ENCODE data around the gene PNPLA8. TPM values are rescaled to one million over a fixed set of nuclear protein-coding genes. Genes with fewer than 3 reads are reported as not detected.

Gene PNPLA8, protein sequence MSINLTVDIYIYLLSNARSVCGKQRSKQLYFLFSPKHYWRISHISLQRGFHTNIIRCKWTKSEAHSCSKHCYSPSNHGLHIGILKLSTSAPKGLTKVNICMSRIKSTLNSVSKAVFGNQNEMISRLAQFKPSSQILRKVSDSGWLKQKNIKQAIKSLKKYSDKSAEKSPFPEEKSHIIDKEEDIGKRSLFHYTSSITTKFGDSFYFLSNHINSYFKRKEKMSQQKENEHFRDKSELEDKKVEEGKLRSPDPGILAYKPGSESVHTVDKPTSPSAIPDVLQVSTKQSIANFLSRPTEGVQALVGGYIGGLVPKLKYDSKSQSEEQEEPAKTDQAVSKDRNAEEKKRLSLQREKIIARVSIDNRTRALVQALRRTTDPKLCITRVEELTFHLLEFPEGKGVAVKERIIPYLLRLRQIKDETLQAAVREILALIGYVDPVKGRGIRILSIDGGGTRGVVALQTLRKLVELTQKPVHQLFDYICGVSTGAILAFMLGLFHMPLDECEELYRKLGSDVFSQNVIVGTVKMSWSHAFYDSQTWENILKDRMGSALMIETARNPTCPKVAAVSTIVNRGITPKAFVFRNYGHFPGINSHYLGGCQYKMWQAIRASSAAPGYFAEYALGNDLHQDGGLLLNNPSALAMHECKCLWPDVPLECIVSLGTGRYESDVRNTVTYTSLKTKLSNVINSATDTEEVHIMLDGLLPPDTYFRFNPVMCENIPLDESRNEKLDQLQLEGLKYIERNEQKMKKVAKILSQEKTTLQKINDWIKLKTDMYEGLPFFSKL
- 10 to 100 TPM; 13.7 to 25.6 (median 17.0) TPM for total RNA-seq
- long read RNA-seq, partial matches to known transcripts = 1 of 7 reads
- long read RNA-seq, other reads (novel, unspliced or antisense) = 1 of 7 reads

DNA sequence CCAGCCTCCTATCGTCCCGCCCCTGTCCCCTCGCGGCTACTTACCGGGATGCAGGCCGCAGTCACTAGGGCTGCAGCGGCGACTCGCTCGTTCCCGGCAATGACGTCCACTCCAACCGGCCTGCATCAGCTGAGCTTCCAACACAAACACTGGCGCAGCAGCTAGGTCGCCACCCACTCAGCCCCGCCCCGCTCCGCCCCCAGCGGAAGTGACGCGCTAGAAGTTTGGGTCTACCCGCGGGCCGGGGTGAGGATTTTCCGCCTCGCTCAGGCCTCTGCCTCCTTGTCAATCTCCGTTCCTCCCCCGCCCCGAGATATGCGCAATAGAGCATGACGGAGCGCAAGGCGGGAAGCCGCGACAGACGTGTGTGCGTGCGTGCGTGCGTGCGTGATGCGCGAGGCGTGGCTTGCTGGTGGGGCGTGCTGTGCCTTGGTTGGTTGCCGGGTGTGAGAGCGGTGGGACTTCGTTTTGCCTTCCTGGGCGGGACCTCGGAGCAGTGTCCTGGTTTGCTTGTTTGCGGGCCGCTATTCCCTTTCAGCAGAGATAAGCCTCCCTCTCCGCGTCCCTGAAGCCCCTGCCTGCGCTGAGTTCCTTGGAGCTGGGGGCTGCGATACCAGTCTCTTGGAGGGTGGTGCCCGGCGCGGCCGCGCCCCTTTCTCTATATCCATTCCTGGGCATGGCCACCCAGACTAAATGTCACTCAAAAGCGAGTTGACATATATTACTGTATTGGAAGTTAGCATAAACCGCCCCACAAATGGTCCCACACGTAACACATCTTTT, at the start of gene PNPLA8:
PNPLA8 (minus strand) TSS at position 151 of the 783 bp plus-strand sequence. CDS start 10,644 bp downstream, outside the sequence.
- no peaks in the 10 kb centered on the region for H3K9me3 ChIP-seq
- no peaks in the 10 kb centered on the region for H3K36me3 ChIP-seq
- peak within 1 kb of the TSS; percentile 98 for H3K27ac ChIP-seq
- DNase-seq (peak; percentile 100), ATAC-seq (peak; percentile 93 to 96 (median 94))
- intact Hi-C loops (cut with DNase I) = no loop called here
- no peaks in the 10 kb centered on the region for H3K27me3 ChIP-seq
- TF ChIP-seq, protein P1, sequence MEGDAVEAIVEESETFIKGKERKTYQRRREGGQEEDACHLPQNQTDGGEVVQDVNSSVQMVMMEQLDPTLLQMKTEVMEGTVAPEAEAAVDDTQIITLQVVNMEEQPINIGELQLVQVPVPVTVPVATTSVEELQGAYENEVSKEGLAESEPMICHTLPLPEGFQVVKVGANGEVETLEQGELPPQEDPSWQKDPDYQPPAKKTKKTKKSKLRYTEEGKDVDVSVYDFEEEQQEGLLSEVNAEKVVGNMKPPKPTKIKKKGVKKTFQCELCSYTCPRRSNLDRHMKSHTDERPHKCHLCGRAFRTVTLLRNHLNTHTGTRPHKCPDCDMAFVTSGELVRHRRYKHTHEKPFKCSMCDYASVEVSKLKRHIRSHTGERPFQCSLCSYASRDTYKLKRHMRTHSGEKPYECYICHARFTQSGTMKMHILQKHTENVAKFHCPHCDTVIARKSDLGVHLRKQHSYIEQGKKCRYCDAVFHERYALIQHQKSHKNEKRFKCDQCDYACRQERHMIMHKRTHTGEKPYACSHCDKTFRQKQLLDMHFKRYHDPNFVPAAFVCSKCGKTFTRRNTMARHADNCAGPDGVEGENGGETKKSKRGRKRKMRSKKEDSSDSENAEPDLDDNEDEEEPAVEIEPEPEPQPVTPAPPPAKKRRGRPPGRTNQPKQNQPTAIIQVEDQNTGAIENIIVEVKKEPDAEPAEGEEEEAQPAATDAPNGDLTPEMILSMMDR (IDR thresholded peaks at IDR 0.05) = no peak
- TF ChIP-seq POLR2A (IDR thresholded peaks at IDR 0.05) = peak; percentile 87
- WGBS (ENCODE audit: insufficient coverage, low coverage, low lambda C conversion rate, missing lambda C conversion rate) = 0% methylated on average over 27 of the region's 64 CpGs
- H3K4me3 ChIP-seq = peak within 1 kb of the TSS; percentile 54 to 68 (median 65)
- peaks cover 0 to 29% (median 7%) of the 10 kb centered on the region in 4 donors for H3K4me1 ChIP-seq

DNA sequence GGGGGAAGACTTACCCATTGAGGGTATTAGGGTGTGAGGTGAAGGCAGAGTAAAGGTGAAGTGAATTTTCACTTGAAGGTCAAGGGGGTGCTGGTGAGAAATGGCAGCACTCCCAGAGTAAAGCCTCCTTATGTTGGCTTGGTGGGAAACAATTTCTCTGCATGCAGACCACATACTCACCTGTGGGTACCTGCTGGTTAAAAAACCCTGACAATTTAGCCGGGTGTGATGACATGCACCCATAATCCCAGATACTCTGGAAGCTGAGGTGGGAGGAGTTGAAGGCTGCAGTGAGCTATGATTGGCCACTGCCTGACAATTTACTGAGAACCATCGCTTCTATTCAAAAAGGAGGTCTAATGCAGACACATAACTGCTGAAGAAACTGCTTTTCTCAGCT, 49.2 kb upstream of the PNPLA8 start:
- no peak for ATAC-seq
- Histone ChIP-seq H3K4me3 (no peak overlapping the region), H3K36me3 (peaks cover 0 to 32% (median 16%) of the 10 kb centered on the region in 4 donors), H3K9me3 (no peaks in the 10 kb centered on the region), H3K27ac (no peak overlapping the region), H3K27me3 (no peaks in the 10 kb centered on the region), H3K4me1 (peaks cover 0 to 27% (median 12%) of the 10 kb centered on the region in 4 donors)
- TF ChIP-seq, protein P1 (IDR thresholded peaks at IDR 0.05) = no peak
- TF ChIP-seq POLR2A (IDR thresholded peaks at IDR 0.05) = no peak
- intact Hi-C loops (cut with DNase I) = no loop called here
- DNase-seq = no peak
- 100% methylated on average over 1 of the region's 2 CpGs for WGBS (ENCODE audit: insufficient coverage, low coverage, low lambda C conversion rate, missing lambda C conversion rate)

DNA sequence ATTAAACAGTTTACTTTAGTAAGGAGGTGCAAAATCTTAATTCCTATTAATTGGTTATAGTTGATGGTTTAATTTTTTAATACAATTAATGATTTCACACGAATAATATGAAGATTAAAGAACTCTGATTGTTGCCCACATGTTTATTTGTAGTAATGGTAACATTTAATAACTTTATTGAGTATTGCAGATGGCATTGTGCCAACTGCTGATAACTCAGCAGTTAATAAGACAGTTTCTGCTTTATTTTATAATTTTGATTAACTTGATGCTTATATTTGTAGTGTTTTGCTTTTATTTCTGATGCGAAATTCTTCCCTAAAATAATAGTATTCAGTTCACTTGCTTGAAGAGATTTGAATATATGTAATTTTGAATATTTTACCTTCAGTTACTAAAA, 46.5 kb upstream of the PNPLA8 start:
- no peak for DNase-seq
- Histone ChIP-seq H3K4me3 (no peak overlapping the region), H3K9me3 (no peaks in the 10 kb centered on the region), H3K27ac (no peak overlapping the region), H3K27me3 (no peaks in the 10 kb centered on the region), H3K4me1 (peaks cover 0 to 38% (median 12%) of the 10 kb centered on the region in 4 donors), H3K36me3 (peaks cover 0 to 32% (median 16%) of the 10 kb centered on the region in 4 donors)
- 79% methylated on average over 2 of the region's 2 CpGs for WGBS (ENCODE audit: insufficient coverage, low coverage, low lambda C conversion rate, missing lambda C conversion rate)
- intact Hi-C loops (cut with DNase I) = no loop called here
- ATAC-seq = no peak
- TF ChIP-seq, protein P1 (IDR thresholded peaks at IDR 0.05) = no peak
- TF ChIP-seq POLR2A (IDR thresholded peaks at IDR 0.05) = no peak

DNA sequence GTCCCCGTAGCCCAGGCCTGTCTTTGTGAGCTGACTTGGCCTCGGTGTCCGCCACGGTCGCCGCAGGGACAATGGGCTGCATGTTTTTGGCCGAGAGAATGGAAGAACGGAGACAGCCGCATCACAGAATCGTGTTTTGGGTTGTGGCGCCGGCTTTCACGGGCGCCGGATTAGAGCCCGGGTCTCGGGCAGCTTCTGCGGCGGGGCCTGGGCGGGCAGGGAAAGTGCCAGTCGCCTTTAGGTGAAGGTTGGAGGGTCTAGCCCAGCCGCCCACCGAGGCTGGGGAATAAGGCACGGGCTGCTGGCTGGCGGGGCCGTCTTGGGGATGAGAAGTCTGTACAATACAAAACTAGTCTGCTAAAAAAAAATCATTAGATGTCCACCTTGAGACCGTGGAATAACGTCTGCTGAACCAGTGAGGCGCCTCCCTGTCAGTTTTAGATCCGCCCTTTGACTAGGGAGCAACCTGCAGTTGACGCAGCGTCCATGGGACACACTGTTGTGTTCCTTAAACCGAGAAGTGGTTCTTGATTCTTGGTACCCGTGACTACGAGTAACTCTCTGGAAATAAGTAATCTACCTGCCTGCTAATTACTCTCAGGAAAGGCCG, 44.3 kb upstream of the PNPLA8 start:
- DNase-seq (peak; percentile 52 to 62 (median 53)), ATAC-seq (peak; percentile 36 to 56 (median 49))
- peaks cover 0 to 46% (median 12%) of the 10 kb centered on the region in 4 donors for H3K4me1 ChIP-seq
- H3K27me3 ChIP-seq = no peaks in the 10 kb centered on the region
- WGBS (ENCODE audit: insufficient coverage, low coverage, low lambda C conversion rate, missing lambda C conversion rate) = 0% methylated on average over 19 of the region's 36 CpGs
- peak overlapping the region; percentile 78 to 85 (median 84) for H3K4me3 ChIP-seq
- peak overlapping the region; percentile 96 for H3K27ac ChIP-seq
- no peak for TF ChIP-seq POLR2A (IDR thresholded peaks at IDR 0.05)
- TF ChIP-seq, protein P1 (IDR thresholded peaks at IDR 0.05) = no peak
- intact Hi-C loops (cut with DNase I) = no loop called here
- peaks cover 0 to 28% (median 16%) of the 10 kb centered on the region in 4 donors for H3K36me3 ChIP-seq
- H3K9me3 ChIP-seq = no peaks in the 10 kb centered on the region

All from right lobe of liver (tissue), 6 donors.